B cell (primary cell): Measurements from ENCODE around the gene KIAA1191. TPM values are rescaled to one million over a fixed set of nuclear protein-coding genes. Genes with fewer than 3 reads are reported as not detected.

Experiments
- ATAC-seq: fragments of 200-7000 bp; cut with Tn5 transposase; one replicate; pipeline ENCODE4 v1.10.0; 2021; ENCODE audit warnings: low read depth, mild to moderate bottlenecking, moderate number of reproducible peaks, moderate library complexity
- CTCF ChIA-PET: fragments of 350-600 bp; sonication (Branson Sonifier 250); formaldehyde crosslinking; loops from one replicate; lab custom pipeline; 2021; ENCODE audit warnings: antibody characterized with exemption, inconsistent platforms; lab: Charles Lee
- POLR2A ChIA-PET: fragments of 350-600 bp; sonication (Branson Sonifier 250); formaldehyde crosslinking; loops from one replicate; lab custom pipeline; 2021; ENCODE audit warnings: antibody characterized with exemption; lab: Charles Lee
- DNase-seq: peaks from one replicate; pipeline ENCODE4 v3.0.0; 2013
- H2AFZ ChIP-seq: 2 replicates; pipeline ENCODE4 v1.6.1; 2012; ENCODE audit warnings: mild to moderate bottlenecking, low read depth, low read length; ENCODE audit not compliant: insufficient read depth, poor library complexity, severe bottlenecking
- H3K27ac ChIP-seq, 2 donors: 1 replicate in 1 of 2; 2 replicates in 1 of 2; pipeline ENCODE4 v1.5.1; 2012 to 2013; ENCODE audit warnings: low read length in 2 of 2, mild to moderate bottlenecking in 2 of 2, moderate library complexity in 1 of 2
- H3K27me3 ChIP-seq, 4 experiments: fragments of 200-600 bp in 1 of 4; sonication (generic) in 1 of 4; replicated peaks in 1 of 4; 1 replicate in 2 of 4; 2 replicates in 2 of 4; pipeline versions ENCODE4 v1.6.1 to v1.7.0; 2013 to 2016; ENCODE audit warnings: low read length in 3 of 4, mild to moderate bottlenecking in 2 of 4, mixed read lengths in 1 of 4, moderate library complexity in 1 of 4; ENCODE audit not compliant: insufficient read depth in 4 of 4, control insufficient read depth in 3 of 4; ENCODE audit errors: control extremely low read depth in 1 of 4
- H3K36me3 ChIP-seq, 2 experiments: replicated peaks in 1 of 2; 1 replicate in 1 of 2; 2 replicates in 1 of 2; pipeline versions ENCODE4 v1.6.1 to v1.7.1; 2013; ENCODE audit warnings: low read length in 1 of 2; ENCODE audit not compliant: insufficient read depth in 2 of 2, control insufficient read depth in 1 of 2; ENCODE audit errors: control extremely low read depth in 1 of 2, extremely low read depth in 1 of 2
- H3K4me1 ChIP-seq, 2 donors: fragments of 200-600 bp in 1 of 2; sonication (generic) in 1 of 2; 1 replicate in 1 of 2; 2 replicates in 1 of 2; pipeline versions ENCODE4 v1.5.1 to v1.6.1; 2013 to 2017; ENCODE audit warnings: low read length in 2 of 2; ENCODE audit not compliant: control insufficient read depth in 2 of 2, insufficient read depth in 2 of 2
- H3K4me2 ChIP-seq: replicated peaks from 2 replicates; pipeline ENCODE3; 2012; ENCODE audit warnings: mild to moderate bottlenecking, low read depth, low read length; ENCODE audit not compliant: poor library complexity, severe bottlenecking
- H3K4me3 ChIP-seq, 5 experiments: fragments of 200-600 bp in 1 of 5; sonication (generic) in 1 of 5; 1 replicate in 3 of 5; 2 replicates in 2 of 5; pipeline versions ENCODE4 v1.5.1 to v1.7.0; 2011 to 2016; ENCODE audit warnings: low read length in 4 of 5, mild to moderate bottlenecking in 4 of 5, low read depth in 2 of 5, control low read depth in 1 of 5, moderate library complexity in 1 of 5; ENCODE audit not compliant: insufficient read depth in 1 of 5; ENCODE audit errors: control extremely low read depth in 1 of 5, extremely low read depth in 1 of 5
- H3K79me2 ChIP-seq: fragments of 200-600 bp; sonication (generic); one replicate; pipeline ENCODE4 v1.6.0; 2016; ENCODE audit warnings: low read length; ENCODE audit not compliant: control insufficient read depth, insufficient read depth
- H3K9ac ChIP-seq: fragments of 200-600 bp; sonication (generic); 2 replicates; pipeline ENCODE4 v1.6.1; 2017; ENCODE audit warnings: mild to moderate bottlenecking, low read length, moderate library complexity
- H3K9me3 ChIP-seq, 3 donors: one replicate each; pipeline versions ENCODE4 v1.6.1 to v1.7.1; 2013; ENCODE audit warnings: low read length in 2 of 3; ENCODE audit not compliant: control insufficient read depth in 2 of 3, insufficient read depth in 1 of 3; ENCODE audit errors: control extremely low read depth in 1 of 3
- H4K20me1 ChIP-seq: 2 replicates; pipeline ENCODE4 v1.6.0; 2012; ENCODE audit warnings: mild to moderate bottlenecking, low read length; ENCODE audit not compliant: insufficient read depth, control insufficient read depth, poor library complexity, severe bottlenecking
- H3K27ac Mint-ChIP-seq: one replicate; pipeline ENCODE4 v1.8.0; 2021; ENCODE audit warnings: mixed read lengths
- H3K27me3 Mint-ChIP-seq: one replicate; pipeline ENCODE4 v1.8.0; 2021; ENCODE audit warnings: mixed read lengths
- H3K4me1 Mint-ChIP-seq: one replicate; pipeline ENCODE4 v1.8.0; 2021; ENCODE audit warnings: mixed read lengths
- H3K4me3 Mint-ChIP-seq: one replicate; pipeline ENCODE4 v1.8.0; 2021; ENCODE audit warnings: mixed read lengths
- H3K9me3 Mint-ChIP-seq: one replicate; pipeline ENCODE4 v1.8.0; 2022; ENCODE audit warnings: mixed read lengths; ENCODE audit not compliant: insufficient read depth
- CTCF ChIP-seq: fragments of 200-600 bp; IDR thresholded peaks from one replicate; pipeline ENCODE4 v1.8.0; 2022; ENCODE audit warnings: antibody characterized with exemption, mild to moderate bottlenecking
- EZH2 ChIP-seq: IDR thresholded peaks from 2 replicates; pipeline ENCODE4 v1.6.1; 2012; ENCODE audit warnings: borderline replicate concordance, low read depth, mild to moderate bottlenecking, moderate library complexity, low read length; ENCODE audit not compliant: insufficient read depth, poor library complexity, severe bottlenecking
- WGBS: methylation state at CpG from one replicate; pipeline ENCODE4 v1.1.5; 2013; ENCODE audit warnings: missing lambda C conversion rate; ENCODE audit not compliant: insufficient coverage; 5-methylcytosine and 5-hydroxymethylcytosine counted together
- intact Hi-C: fragments of 100-400 bp; cut with micrococcal nuclease; formaldehyde crosslinking; loops from one replicate; pipeline ENCODE4 v1.10.0; 2022
- polyA plus RNA-seq: library from polyadenylated mRNA; depleted of rRNA; stranded (reverse); fragments of >200 nt; gene quantifications from 2 replicates; pipeline ENCODE4 v1.2.3, GENCODE V29; 2012
- total RNA-seq, 2 donors: library from RNA; stranded (reverse); fragments of 120-200 nt in 1 of 2; gene quantifications; 1 replicate in 1 of 2; 2 replicates in 1 of 2; pipeline versions ENCODE4 v1.2.3 to v1.2.4, GENCODE V29; 2013 to 2022

KIAA1191 gene
- total and polyA plus RNA-seq, 2 donors (not counting 1 experiment from before 2014, with no cell fraction given), result 61.2 to 82.9 TPM

GRCh38 chr5:176356179-176356566, 5.4 kb downstream of the KIAA1191 start:
- no peaks in the 10 kb centered on the region for H3K9me3 ChIP-seq
- no peak overlapping the region for H3K9ac ChIP-seq
- H3K4me1 ChIP-seq, result peaks cover 5 to 14% of the 10 kb centered on the region in 2 donors
- intact Hi-C loops, result no loop called here
- H3K36me3 ChIP-seq, result peaks cover 0 to 60% of the 10 kb centered on the region in 2 experiments
- ATAC-seq (no peak), DNase-seq (no peak)
- H3K27me3 Mint-ChIP-seq, result no peaks in the 10 kb centered on the region
- CTCF ChIA-PET, result no interaction called here
- peaks cover 89% of the 10 kb centered on the region for H3K79me2 ChIP-seq
- 92% methylated on average over 2 of the region's 3 CpGs for WGBS
- no peak overlapping the region for H3K4me3 Mint-ChIP-seq
- no peak overlapping the region for H3K27ac Mint-ChIP-seq
- no peak overlapping the region for H2AFZ ChIP-seq
- no peak overlapping the region for H3K27ac ChIP-seq
- H3K4me2 ChIP-seq, result no peak overlapping the region
- H3K9me3 Mint-ChIP-seq, result no peaks in the 10 kb centered on the region
- H4K20me1 ChIP-seq, result peaks cover 68% of the 10 kb centered on the region
- POLR2A ChIA-PET, result no interaction called here
- H3K27me3 ChIP-seq, result no peaks in the 10 kb centered on the region
- peaks cover 22% of the 10 kb centered on the region for H3K4me1 Mint-ChIP-seq
- no peak overlapping the region for H3K4me3 ChIP-seq
- TF ChIP-seq CTCF (no peak), EZH2 (no peak)

GRCh38 chr5:176355400-176356178, 6.0 kb downstream of the KIAA1191 start:
- H4K20me1 ChIP-seq, result peaks cover 71% of the 10 kb centered on the region
- H3K9me3 ChIP-seq, result no peaks in the 10 kb centered on the region
- no peak overlapping the region for H3K27ac ChIP-seq
- intact Hi-C loops, result no loop called here
- H3K9ac ChIP-seq, result no peak overlapping the region
- Mint-ChIP-seq H3K9me3 (no peaks in the 10 kb centered on the region), H3K4me1 (peaks cover 16% of the 10 kb centered on the region), H3K27ac (no peak overlapping the region), H3K27me3 (no peaks in the 10 kb centered on the region), H3K4me3 (no peak overlapping the region)
- peaks cover 5 to 8% of the 10 kb centered on the region in 2 donors for H3K4me1 ChIP-seq
- no peak for DNase-seq
- no peak overlapping the region for H3K4me2 ChIP-seq
- TF ChIP-seq CTCF (no peak), EZH2 (no peak)
- ATAC-seq, result no peak
- WGBS, result 99% methylated on average over 15 of the region's 16 CpGs
- POLR2A ChIA-PET, result no interaction called here
- peaks cover 0 to 64% of the 10 kb centered on the region in 2 experiments for H3K36me3 ChIP-seq
- H2AFZ ChIP-seq, result no peak overlapping the region
- peaks cover 83% of the 10 kb centered on the region for H3K79me2 ChIP-seq
- no peak overlapping the region for H3K4me3 ChIP-seq
- CTCF ChIA-PET, result no interaction called here
- no peaks in the 10 kb centered on the region for H3K27me3 ChIP-seq
